Muscle layer of colon (tissue), 2 donors: ENCODE measurements around the gene SSRP1.

ENCODE experiments used
- H3K27ac ChIP-seq: one replicate; pipeline ENCODE4 v1.7.0; 2013; ENCODE audit warnings: low read depth, mild to moderate bottlenecking, low read length, moderate library complexity
- H3K27me3 ChIP-seq, 2 donors: one replicate each; pipeline ENCODE4 v1.7.0; 2013; ENCODE audit warnings: low read length in 2 of 2, mild to moderate bottlenecking in 2 of 2; ENCODE audit not compliant: insufficient read depth in 2 of 2, control insufficient read depth in 1 of 2
- H3K36me3 ChIP-seq: one replicate; pipeline ENCODE4 v1.7.0; 2013; ENCODE audit warnings: mild to moderate bottlenecking, low read length; ENCODE audit not compliant: insufficient read depth
- H3K4me1 ChIP-seq: one replicate; pipeline ENCODE4 v1.7.0; 2013; ENCODE audit warnings: mild to moderate bottlenecking, low read length; ENCODE audit not compliant: insufficient read depth
- H3K4me3 ChIP-seq, 2 donors: one replicate each; pipeline ENCODE4 v1.7.0; 2013; ENCODE audit warnings: low read length in 2 of 2, low read depth in 1 of 2, mild to moderate bottlenecking in 1 of 2, moderate library complexity in 1 of 2
- H3K9ac ChIP-seq: one replicate; pipeline ENCODE4 v1.7.0; 2013; ENCODE audit warnings: low read length
- H3K9me3 ChIP-seq: one replicate; pipeline ENCODE4 v1.7.0; 2013; ENCODE audit warnings: mild to moderate bottlenecking, low read length
- donor health status: abdominal sarcoma.
- donor health status: Adenocarcinoma of cecum.

Gene SSRP1

GRCh38 chr11:57321388-57322255 lies 14.1 kb downstream of the SSRP1 start:
- peaks cover 58% of the 10 kb centered on the region for H3K4me1 ChIP-seq
- no peaks in the 10 kb centered on the region for H3K9me3 ChIP-seq
- H3K36me3 ChIP-seq, result peaks cover 27% of the 10 kb centered on the region
- peak overlapping the region; percentile 59 for H3K27ac ChIP-seq
- H3K9ac ChIP-seq, result no peak overlapping the region
- no peaks in the 10 kb centered on the region for H3K27me3 ChIP-seq
- peak overlapping the region in 1 of 2 donors; percentile 50 for H3K4me3 ChIP-seq

- no peaks in the 10 kb centered on the region for H3K9me3 ChIP-seq
- peaks cover 60% of the 10 kb centered on the region for H3K4me1 ChIP-seq
- no peaks in the 10 kb centered on the region for H3K27me3 ChIP-seq
- no peak overlapping the region for H3K4me3 ChIP-seq
- peaks cover 28% of the 10 kb centered on the region for H3K36me3 ChIP-seq
- no peak overlapping the region for H3K9ac ChIP-seq
- H3K27ac ChIP-seq, result peak overlapping the region; percentile 59
Observed at GRCh38 chr11:57320719-57321387, 14.8 kb downstream of the SSRP1 start.

GRCh38 chr11:57320067-57320718 lies 15.5 kb downstream of the SSRP1 start:
- Histone ChIP-seq H3K4me3 (no peak overlapping the region), H3K9ac (no peak overlapping the region), H3K27me3 (no peaks in the 10 kb centered on the region), H3K9me3 (no peaks in the 10 kb centered on the region), H3K4me1 (peaks cover 57% of the 10 kb centered on the region), H3K27ac (no peak overlapping the region), H3K36me3 (peaks cover 33% of the 10 kb centered on the region)

GRCh38 chr11:57318178-57318577 lies 17.5 kb downstream of the SSRP1 start:
- H3K27ac ChIP-seq, result no peak overlapping the region
- peaks cover 50% of the 10 kb centered on the region for H3K4me1 ChIP-seq
- no peaks in the 10 kb centered on the region for H3K9me3 ChIP-seq
- peaks cover 52% of the 10 kb centered on the region for H3K36me3 ChIP-seq
- H3K9ac ChIP-seq, result no peak overlapping the region
- no peaks in the 10 kb centered on the region for H3K27me3 ChIP-seq
- H3K4me3 ChIP-seq, result peak overlapping the region in 1 of 2 donors; percentile 4

GRCh38 chr11:57316017-57316416 lies 19.7 kb downstream of the SSRP1 start:
- Histone ChIP-seq H3K9me3 (no peaks in the 10 kb centered on the region), H3K4me1 (peaks cover 49% of the 10 kb centered on the region), H3K36me3 (peaks cover 59% of the 10 kb centered on the region), H3K4me3 (no peak overlapping the region), H3K9ac (no peak overlapping the region), H3K27ac (no peak overlapping the region), H3K27me3 (no peaks in the 10 kb centered on the region)

- peaks cover 59% of the 10 kb centered on the region for H3K36me3 ChIP-seq
- no peak overlapping the region for H3K4me3 ChIP-seq
- H3K4me1 ChIP-seq, result peaks cover 50% of the 10 kb centered on the region
- H3K27ac ChIP-seq, result no peak overlapping the region
- no peak overlapping the region for H3K9ac ChIP-seq
- H3K9me3 ChIP-seq, result no peaks in the 10 kb centered on the region
- no peaks in the 10 kb centered on the region for H3K27me3 ChIP-seq
Observed at GRCh38 chr11:57315491-57315890, 20.2 kb downstream of the SSRP1 start.

GRCh38 chr11:57314221-57314973 lies 21.3 kb downstream of the SSRP1 start:
- Histone ChIP-seq H3K27me3 (no peaks in the 10 kb centered on the region), H3K4me3 (no peak overlapping the region), H3K4me1 (peaks cover 58% of the 10 kb centered on the region), H3K9ac (no peak overlapping the region), H3K27ac (no peak overlapping the region), H3K9me3 (no peaks in the 10 kb centered on the region), H3K36me3 (peaks cover 62% of the 10 kb centered on the region)

GRCh38 chr11:57313788-57314135 lies 21.9 kb downstream of the SSRP1 start:
- no peaks in the 10 kb centered on the region for H3K27me3 ChIP-seq
- H3K4me1 ChIP-seq, result peaks cover 64% of the 10 kb centered on the region
- H3K27ac ChIP-seq, result no peak overlapping the region
- H3K36me3 ChIP-seq, result peaks cover 67% of the 10 kb centered on the region
- H3K9me3 ChIP-seq, result no peaks in the 10 kb centered on the region
- H3K9ac ChIP-seq, result no peak overlapping the region
- no peak overlapping the region for H3K4me3 ChIP-seq

GRCh38 chr11:57313071-57313787 lies 22.5 kb downstream of the SSRP1 start:
- Histone ChIP-seq H3K27ac (no peak overlapping the region), H3K4me3 (no peak overlapping the region), H3K9me3 (no peaks in the 10 kb centered on the region), H3K9ac (no peak overlapping the region), H3K27me3 (no peaks in the 10 kb centered on the region), H3K36me3 (peaks cover 67% of the 10 kb centered on the region), H3K4me1 (peaks cover 63% of the 10 kb centered on the region)

- H3K4me1 ChIP-seq, result peaks cover 56% of the 10 kb centered on the region
- peaks cover 66% of the 10 kb centered on the region for H3K36me3 ChIP-seq
- no peak overlapping the region for H3K4me3 ChIP-seq
- H3K27ac ChIP-seq, result no peak overlapping the region
- H3K9me3 ChIP-seq, result no peaks in the 10 kb centered on the region
- H3K9ac ChIP-seq, result no peak overlapping the region
- H3K27me3 ChIP-seq, result no peaks in the 10 kb centered on the region
Observed at GRCh38 chr11:57312511-57313021, 23.1 kb downstream of the SSRP1 start.
